Thyroid gland (tissue), 4 donors: Measurements from ENCODE around the gene TTC9C. TPM values are rescaled to one million over a fixed set of nuclear protein-coding genes. Genes with fewer than 3 reads are reported as not detected.

Experiments
- DNase-seq, 2 donors: peaks; one replicate each; pipeline ENCODE4 v3.0.0-alpha.2; 2019
- H3K27ac ChIP-seq, 3 donors: fragments of 200-600 bp; sonication (generic); 1 replicate in 2 of 3; 2 replicates in 1 of 3; pipeline ENCODE4 v1.5.1; 2016 to 2019; ENCODE audit warnings: mild to moderate bottlenecking in 1 of 3, moderate library complexity in 1 of 3
- H3K27me3 ChIP-seq: fragments of 200-600 bp; sonication (generic); one replicate; pipeline ENCODE4 v1.5.1; 2019
- H3K36me3 ChIP-seq, 2 donors: fragments of 200-600 bp; sonication (generic); one replicate each; pipeline ENCODE4 v1.5.1; 2016 to 2019
- H3K4me1 ChIP-seq, 2 donors: fragments of 200-600 bp; sonication (generic); one replicate each; pipeline ENCODE4 v1.5.1; 2017 to 2019
- H3K4me3 ChIP-seq, 3 donors: fragments of 200-600 bp; sonication (generic); replicated peaks in 1 of 3; 1 replicate in 2 of 3; 2 replicates in 1 of 3; pipeline ENCODE4 v1.5.1; 2016; ENCODE audit warnings: mild to moderate bottlenecking in 1 of 3
- H3K9me3 ChIP-seq: fragments of 200-600 bp; sonication (generic); one replicate; pipeline ENCODE4 v1.5.1; 2017
- POLR2A ChIP-seq, 2 donors: fragments of 450-650 bp; IDR thresholded peaks; one replicate each; pipeline ENCODE4 v1.6.1; 2017; ENCODE audit warnings: antibody characterized with exemption in 2 of 2, mild to moderate bottlenecking in 2 of 2, moderate library complexity in 1 of 2
- WGBS, 2 donors: methylation state at CpG; one replicate each; pipeline ENCODE4 v1.1.5; 2017; 5-methylcytosine and 5-hydroxymethylcytosine counted together
- intact Hi-C: fragments of 100-400 bp; cut with DNase I; formaldehyde crosslinking; loops from one replicate; pipeline ENCODE4 v1.15.1; 2023
- total RNA-seq, 4 donors: library from RNA; depleted of rRNA; stranded (reverse); fragments of >200 nt; gene quantifications; one replicate each; pipeline ENCODE4 v1.2.3, GENCODE V29; 2016
- TF ChIP-seq, protein P1 (sequence below), 6 experiments: fragments of 200-600 bp in 3 of 6; fragments of 450-650 bp in 3 of 6; sonication (generic) in 3 of 6; IDR thresholded peaks; one replicate each; pipeline ENCODE4 v1.5.1; 2016 to 2019; ENCODE audit warnings: antibody characterized with exemption in 6 of 6, mild to moderate bottlenecking in 2 of 6, inconsistent platforms in 1 of 6, moderate library complexity in 1 of 6

The TTC9C gene
- total RNA-seq, 4 donors from 2014 or later = 21.3 to 29.3 (median 25.4) TPM

DNA sequence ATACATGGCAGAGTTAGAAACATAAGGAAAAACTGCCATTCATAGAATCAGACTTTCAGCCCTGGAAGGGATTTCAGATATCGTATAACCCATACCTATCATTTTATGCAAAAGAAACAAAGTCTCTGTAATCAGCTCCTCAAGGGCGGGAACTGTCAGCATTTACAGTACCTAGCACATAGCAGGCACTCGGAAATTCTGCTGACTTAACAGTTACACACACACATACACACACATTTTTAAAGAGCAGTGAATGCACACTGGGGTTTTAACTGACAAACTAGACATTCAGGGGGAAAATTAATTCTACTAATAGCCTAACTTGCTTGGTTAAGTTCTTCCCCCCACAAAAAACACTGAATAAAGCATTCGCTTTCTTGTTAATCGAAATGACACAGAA, 12.1 kb upstream of the TTC9C start:
- H3K9me3 ChIP-seq = no peaks in the 10 kb centered on the region
- H3K27ac ChIP-seq = no peak overlapping the region
- TF ChIP-seq POLR2A (IDR thresholded peaks at IDR 0.05) = no peak
- no peaks in the 10 kb centered on the region for H3K27me3 ChIP-seq
- no peak for DNase-seq
- peaks cover 83 to 90% of the 10 kb centered on the region in 2 donors for H3K36me3 ChIP-seq
- intact Hi-C loops = no loop called here
- 94% methylated on average over 5 of the region's 5 CpGs for WGBS, 2 donors
- no peak overlapping the region for H3K4me3 ChIP-seq
- no peaks in the 10 kb centered on the region for H3K4me1 ChIP-seq

DNA sequence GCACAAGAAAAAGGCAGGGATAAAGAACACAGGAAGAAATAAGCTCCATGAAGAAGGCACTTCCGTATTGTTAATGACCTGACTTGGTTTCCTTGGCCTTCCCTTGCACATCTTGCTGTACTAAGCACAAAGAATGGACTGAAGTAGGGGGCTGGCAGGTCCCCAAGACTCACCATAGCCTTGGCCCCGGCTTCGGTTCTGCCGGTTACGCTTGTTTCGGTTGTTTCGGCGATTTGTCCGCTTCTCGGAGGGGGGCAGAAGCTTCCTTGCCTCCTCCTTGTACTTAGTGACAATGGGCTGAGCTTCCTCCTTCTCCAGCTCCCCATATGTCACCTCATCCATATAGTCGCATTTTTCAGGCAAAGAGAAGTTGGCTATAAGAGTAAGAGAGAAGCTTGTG, 11.5 kb upstream of the TTC9C start:
- Histone ChIP-seq H3K4me1 (no peaks in the 10 kb centered on the region), H3K4me3 (no peak overlapping the region), H3K27me3 (no peaks in the 10 kb centered on the region), H3K27ac (no peak overlapping the region), H3K9me3 (no peaks in the 10 kb centered on the region), H3K36me3 (peaks cover 89 to 96% of the 10 kb centered on the region in 2 donors)
- intact Hi-C loops = no loop called here
- no peak for DNase-seq
- WGBS, 2 donors = 92 to 93% methylated on average over 11 of the region's 11 CpGs
- no peak for TF ChIP-seq POLR2A (IDR thresholded peaks at IDR 0.05)
- TF ChIP-seq, protein P1, sequence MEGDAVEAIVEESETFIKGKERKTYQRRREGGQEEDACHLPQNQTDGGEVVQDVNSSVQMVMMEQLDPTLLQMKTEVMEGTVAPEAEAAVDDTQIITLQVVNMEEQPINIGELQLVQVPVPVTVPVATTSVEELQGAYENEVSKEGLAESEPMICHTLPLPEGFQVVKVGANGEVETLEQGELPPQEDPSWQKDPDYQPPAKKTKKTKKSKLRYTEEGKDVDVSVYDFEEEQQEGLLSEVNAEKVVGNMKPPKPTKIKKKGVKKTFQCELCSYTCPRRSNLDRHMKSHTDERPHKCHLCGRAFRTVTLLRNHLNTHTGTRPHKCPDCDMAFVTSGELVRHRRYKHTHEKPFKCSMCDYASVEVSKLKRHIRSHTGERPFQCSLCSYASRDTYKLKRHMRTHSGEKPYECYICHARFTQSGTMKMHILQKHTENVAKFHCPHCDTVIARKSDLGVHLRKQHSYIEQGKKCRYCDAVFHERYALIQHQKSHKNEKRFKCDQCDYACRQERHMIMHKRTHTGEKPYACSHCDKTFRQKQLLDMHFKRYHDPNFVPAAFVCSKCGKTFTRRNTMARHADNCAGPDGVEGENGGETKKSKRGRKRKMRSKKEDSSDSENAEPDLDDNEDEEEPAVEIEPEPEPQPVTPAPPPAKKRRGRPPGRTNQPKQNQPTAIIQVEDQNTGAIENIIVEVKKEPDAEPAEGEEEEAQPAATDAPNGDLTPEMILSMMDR (IDR thresholded peaks at IDR 0.05) = no peak

DNA sequence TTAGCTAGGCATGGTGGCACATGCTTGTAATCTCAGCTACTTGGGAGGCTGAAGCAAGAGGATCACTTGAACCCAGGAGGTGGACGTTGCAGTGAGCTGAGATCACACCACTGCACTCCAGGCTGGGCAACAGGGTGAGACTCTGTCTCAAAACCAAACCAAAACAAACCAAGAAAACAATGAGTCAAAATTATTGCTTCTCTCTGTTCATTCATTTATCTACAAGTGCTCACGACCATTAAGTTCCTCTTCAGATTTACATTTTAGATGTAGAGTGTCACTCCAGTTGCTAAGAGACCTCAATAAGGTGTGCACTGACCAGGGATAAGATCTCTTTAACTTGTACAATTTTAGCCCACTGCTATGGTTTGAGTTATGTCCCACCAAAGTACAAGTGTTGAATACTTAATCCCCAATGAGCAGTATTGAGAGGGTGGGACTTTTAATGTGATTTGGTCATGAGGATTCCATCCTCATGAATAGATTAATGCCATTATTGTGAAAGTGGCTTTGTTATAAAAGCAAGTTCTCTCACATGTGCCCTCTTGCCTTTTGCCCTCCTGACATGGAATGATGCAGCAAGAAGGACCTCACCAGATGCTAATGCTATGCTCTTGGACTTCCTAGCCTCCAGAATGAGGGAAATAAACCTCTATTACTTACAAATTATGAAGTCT, 8.8 kb upstream of the TTC9C start:
- no peak for TF ChIP-seq POLR2A (IDR thresholded peaks at IDR 0.05)
- TF ChIP-seq, protein P1 (IDR thresholded peaks at IDR 0.05) = no peak
- no peak for DNase-seq
- intact Hi-C loops = no loop called here
- Histone ChIP-seq H3K9me3 (no peaks in the 10 kb centered on the region), H3K4me3 (no peak overlapping the region), H3K36me3 (peaks cover 92% of the 10 kb centered on the region in 2 donors), H3K27me3 (no peaks in the 10 kb centered on the region), H3K27ac (no peak overlapping the region), H3K4me1 (peaks cover under 1 to 8% of the 10 kb centered on the region in 2 donors)
- WGBS, 2 donors = 76 to 82% methylated on average over 2 of the region's 2 CpGs

DNA sequence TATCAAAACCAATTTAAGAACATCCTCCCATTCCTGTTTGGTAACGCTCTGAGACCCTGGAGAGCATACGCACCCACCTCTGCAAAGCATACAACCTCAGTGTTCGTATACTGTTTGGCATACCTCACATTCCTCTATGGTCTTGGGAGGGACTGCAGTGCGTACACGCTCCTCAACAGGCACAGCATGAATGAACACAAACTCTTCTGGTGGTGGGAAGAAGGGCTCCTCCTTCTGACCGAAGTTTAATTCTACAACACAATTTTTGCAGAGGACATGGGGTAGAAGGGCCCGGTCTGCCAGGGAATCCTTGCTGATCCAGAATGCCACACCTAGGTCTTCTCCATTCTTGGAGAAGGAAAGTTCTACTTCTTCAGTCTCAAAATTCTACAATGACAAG, 6.3 kb upstream of the TTC9C start:
- TF ChIP-seq, protein P1 (IDR thresholded peaks at IDR 0.05) = no peak
- TF ChIP-seq POLR2A (IDR thresholded peaks at IDR 0.05) = no peak
- no peak for DNase-seq
- Histone ChIP-seq H3K4me3 (no peak overlapping the region), H3K4me1 (peaks cover 13 to 19% of the 10 kb centered on the region in 2 donors), H3K27me3 (no peaks in the 10 kb centered on the region), H3K9me3 (no peaks in the 10 kb centered on the region), H3K27ac (no peak overlapping the region), H3K36me3 (peaks cover 66 to 68% of the 10 kb centered on the region in 2 donors)
- WGBS, 2 donors = 67 to 69% methylated on average over 7 of the region's 7 CpGs
- intact Hi-C loops = no loop called here

DNA sequence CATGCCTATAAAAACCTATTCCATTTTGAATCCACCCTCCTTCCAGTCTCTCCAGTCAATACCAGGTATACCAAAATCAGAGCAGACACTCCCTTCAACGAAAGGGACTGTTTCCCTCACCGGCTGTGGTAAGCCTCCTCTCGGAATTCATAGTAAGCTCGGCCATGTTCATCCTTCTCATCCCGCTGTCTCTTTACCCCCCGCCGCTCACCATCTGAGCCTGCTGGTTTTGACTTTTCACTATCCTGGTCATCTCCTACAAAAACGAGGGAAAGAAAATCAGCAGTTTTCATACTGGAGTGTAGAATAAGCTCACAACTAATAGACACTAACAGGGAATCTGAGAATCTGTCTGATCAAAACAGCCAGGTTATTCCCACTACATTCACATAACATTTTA, 4.1 kb upstream of the TTC9C start:
- Histone ChIP-seq H3K4me1 (peaks cover 13 to 19% of the 10 kb centered on the region in 2 donors), H3K27me3 (no peaks in the 10 kb centered on the region), H3K27ac (no peak overlapping the region), H3K36me3 (peaks cover 45 to 46% of the 10 kb centered on the region in 2 donors), H3K9me3 (no peaks in the 10 kb centered on the region), H3K4me3 (no peak overlapping the region)
- DNase-seq = no peak
- TF ChIP-seq, protein P1 (IDR thresholded peaks at IDR 0.05) = no peak
- no peak for TF ChIP-seq POLR2A (IDR thresholded peaks at IDR 0.05)
- WGBS, 2 donors = 52 to 53% methylated on average over 8 of the region's 8 CpGs
- intact Hi-C loops = no loop called here
